PC-3 (cell line): ENCODE measurements around the gene TLN1. TPM values are rescaled to one million over a fixed set of nuclear protein-coding genes. Genes with fewer than 3 reads are reported as not detected.

Experiments
- ATAC-seq: fragments of 200-7000 bp; cut with Tn5 transposase; 2 replicates; pipeline ENCODE4 v1.9.1; 2020; ENCODE audit warnings: mild to moderate bottlenecking, moderate library complexity
- Bru-seq: library from RNA; stranded (reverse); fragments of 400-500 nt; gene quantifications from one replicate; lab custom pipeline; 2021; lab: Mats Ljungman, UMichigan
- BruChase-seq, 2 experiments: library from RNA; stranded (reverse); fragments of 400-500 nt; gene quantifications; one replicate each; lab custom pipeline; 2021; lab: Mats Ljungman, UMichigan
- BruUV-seq: library from RNA; stranded (reverse); fragments of 400-500 nt; replicated peaks from 2 replicates; lab custom pipeline; 2021; lab: Mats Ljungman, UMichigan
- CTCF ChIA-PET: fragments of 300-600 bp; sonication (Branson Sonifier 250); formaldehyde crosslinking; loops from one replicate; lab custom pipeline; 2022; ENCODE audit warnings: antibody characterized with exemption; lab: Charles Lee
- POLR2A ChIA-PET: fragments of 300-600 bp; sonication (Branson Sonifier 250); formaldehyde crosslinking; loops from one replicate; lab custom pipeline; 2022; ENCODE audit warnings: antibody characterized with exemption; ENCODE audit not compliant: unreplicated experiment; lab: Charles Lee
- DNase-seq: peaks from one replicate; pipeline ENCODE4 v3.0.0-alpha.2; 2015
- H2AFZ ChIP-seq: fragments of 300-600 bp; sonication (generic); 2 replicates; pipeline ENCODE4 v1.6.0; 2016; ENCODE audit warnings: antibody characterized with exemption, low read length
- H3F3A ChIP-seq: fragments of 300-600 bp; sonication (generic); one replicate; pipeline ENCODE4 v1.6.0; 2017; ENCODE audit warnings: antibody characterized with exemption, low read length, control low read depth, mild to moderate bottlenecking; ENCODE audit not compliant: unreplicated experiment
- H3K27ac ChIP-seq: fragments of 300-600 bp; sonication (generic); 2 replicates; pipeline ENCODE4 v1.5.1; 2016; ENCODE audit warnings: mild to moderate bottlenecking, low read length
- H3K27me3 ChIP-seq: fragments of 300-600 bp; sonication (generic); 2 replicates; pipeline ENCODE4 v1.6.1; 2016; ENCODE audit warnings: low read length, mixed read lengths
- H3K36me3 ChIP-seq: fragments of 300-600 bp; sonication (generic); 2 replicates; pipeline ENCODE4 v1.6.1; 2016; ENCODE audit warnings: low read depth, mixed run types, low read length, mixed read lengths
- H3K4me1 ChIP-seq: fragments of 300-600 bp; sonication (generic); 2 replicates; pipeline ENCODE4 v1.5.1; 2016; ENCODE audit warnings: low read length; ENCODE audit not compliant: insufficient read depth
- H3K4me2 ChIP-seq: fragments of 300-600 bp; sonication (generic); 2 replicates; pipeline ENCODE4 v1.6.0; 2016; ENCODE audit warnings: low read length
- H3K4me3 ChIP-seq: fragments of 300-600 bp; sonication (generic); 2 replicates; pipeline ENCODE4 v1.5.1; 2016; ENCODE audit warnings: mild to moderate bottlenecking, low read length, mixed read lengths
- H3K79me2 ChIP-seq: fragments of 300-600 bp; sonication (generic); 2 replicates; pipeline ENCODE4 v1.6.1; 2017; ENCODE audit warnings: low read length, mixed read lengths
- H3K9ac ChIP-seq: fragments of 300-600 bp; sonication (generic); 2 replicates; pipeline ENCODE4 v1.6.0; 2016; ENCODE audit warnings: mild to moderate bottlenecking, low read length
- H3K9me2 ChIP-seq: fragments of 300-600 bp; sonication (generic); replicated peaks from 2 replicates; pipeline ENCODE4 v1.6.1; 2016; ENCODE audit warnings: mixed run types, low read length, mixed read lengths
- H3K9me3 ChIP-seq: fragments of 300-600 bp; sonication (generic); 2 replicates; pipeline ENCODE4 v1.6.1; 2016; ENCODE audit warnings: low read length, mixed read lengths
- H4K20me1 ChIP-seq: fragments of 300-600 bp; sonication (generic); 2 replicates; pipeline ENCODE4 v1.6.1; 2016; ENCODE audit warnings: low read length, mixed read lengths
- EZH2 ChIP-seq: fragments of 300-600 bp; sonication (generic); IDR thresholded peaks from one replicate; pipeline ENCODE4 v1.6.1; 2017; ENCODE audit warnings: antibody characterized with exemption, mild to moderate bottlenecking, low read length; ENCODE audit not compliant: unreplicated experiment
- EZH2phosphoT487 ChIP-seq: fragments of 300-600 bp; sonication (generic); IDR thresholded peaks from 2 replicates; pipeline ENCODE4 v1.6.1; 2018; ENCODE audit warnings: mild to moderate bottlenecking, antibody characterized with exemption, low read length, borderline replicate concordance
- intact Hi-C: fragments of 100-400 bp; cut with micrococcal nuclease; formaldehyde crosslinking; loops from 2 replicates; pipeline ENCODE4 v1.9.0; 2023
- long read RNA-seq: library from polyadenylated mRNA; unstranded; transcript quantifications from one replicate; pipeline ENCODE4 v2.0.0, GENCODE V29; 2021; ENCODE audit not compliant: unreplicated experiment
- total RNA-seq: library from RNA; depleted of rRNA; stranded (reverse); fragments of >200 nt; gene quantifications from 2 replicates; pipeline ENCODE4 v1.2.3, GENCODE V29; 2014; rRNA removed
- TF ChIP-seq, protein P1 (sequence below): fragments of 300-600 bp; sonication (generic); conservative IDR thresholded peaks from 2 replicates; pipeline ENCODE4 v1.5.1; 2017; ENCODE audit warnings: antibody characterized with exemption, low read depth, mild to moderate bottlenecking, low read length

Gene TLN1
- 118 and 153 TPM in 2 replicates for total RNA-seq
- Bru-seq, nascent RNA, result percentile 78 among the genes with signal in this experiment
- BruChase-seq, experiment 1, labeled RNA remaining after a 6-hour chase, result percentile 90 among the genes with signal in this experiment
- percentile 83 among the genes with signal in this experiment for BruChase-seq, experiment 2, labeled RNA remaining after a 2-hour chase
- long read RNA-seq, partial matches to known transcripts, result 137 of 151 reads
- long read RNA-seq, other reads (novel, unspliced or antisense), result 13 of 151 reads

- Histone ChIP-seq H3K79me2 (peaks cover 58% of the 10 kb centered on the region), H3K9me2 (no peaks in the 10 kb centered on the region), H4K20me1 (no peaks in the 10 kb centered on the region), H3K4me3 (peak within 1 kb of the TSS; percentile 90), H3K9me3 (no peaks in the 10 kb centered on the region), H3F3A (no peaks in the 10 kb centered on the region), H3K9ac (peak within 1 kb of the TSS; percentile 94), H3K27ac (peak within 1 kb of the TSS; percentile 84), H3K27me3 (no peaks in the 10 kb centered on the region), H3K4me2 (peak within 1 kb of the TSS; percentile 90), H2AFZ (peak within 1 kb of the TSS; percentile 81), H3K4me1 (peaks cover 53% of the 10 kb centered on the region), H3K36me3 (peaks cover 18% of the 10 kb centered on the region)
- ATAC-seq, result peak; percentile 74
- BruUV-seq, result no TSS peak
- peak; percentile 96 for DNase-seq
- intact Hi-C loops, result loop anchor here (1.0 kb wide), 1 partner anchor 128 kb away; no protein-coding TSS in a partner anchor
- POLR2A ChIA-PET, result interaction anchor here (0.6 to 1.8 kb wide), 3 partner anchors 18 to 617 kb away, joined by 4 to 6 read pairs (median 5); no protein-coding TSS in a partner anchor
- CTCF ChIA-PET, result interaction anchor here (1.1 to 1.3 kb wide), 2 partner anchors 36 to 71 kb away, joined by 3 to 5 read pairs; no protein-coding TSS in a partner anchor
- TF ChIP-seq EZH2phosphoT487, result no peak
- TF ChIP-seq, protein P1, sequence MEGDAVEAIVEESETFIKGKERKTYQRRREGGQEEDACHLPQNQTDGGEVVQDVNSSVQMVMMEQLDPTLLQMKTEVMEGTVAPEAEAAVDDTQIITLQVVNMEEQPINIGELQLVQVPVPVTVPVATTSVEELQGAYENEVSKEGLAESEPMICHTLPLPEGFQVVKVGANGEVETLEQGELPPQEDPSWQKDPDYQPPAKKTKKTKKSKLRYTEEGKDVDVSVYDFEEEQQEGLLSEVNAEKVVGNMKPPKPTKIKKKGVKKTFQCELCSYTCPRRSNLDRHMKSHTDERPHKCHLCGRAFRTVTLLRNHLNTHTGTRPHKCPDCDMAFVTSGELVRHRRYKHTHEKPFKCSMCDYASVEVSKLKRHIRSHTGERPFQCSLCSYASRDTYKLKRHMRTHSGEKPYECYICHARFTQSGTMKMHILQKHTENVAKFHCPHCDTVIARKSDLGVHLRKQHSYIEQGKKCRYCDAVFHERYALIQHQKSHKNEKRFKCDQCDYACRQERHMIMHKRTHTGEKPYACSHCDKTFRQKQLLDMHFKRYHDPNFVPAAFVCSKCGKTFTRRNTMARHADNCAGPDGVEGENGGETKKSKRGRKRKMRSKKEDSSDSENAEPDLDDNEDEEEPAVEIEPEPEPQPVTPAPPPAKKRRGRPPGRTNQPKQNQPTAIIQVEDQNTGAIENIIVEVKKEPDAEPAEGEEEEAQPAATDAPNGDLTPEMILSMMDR, result peak; percentile 21; the same call in 1 of the 2 replicates
Measured at GRCh38 chr9:35732185-35732799, at the start of gene TLN1, which contains the start of gene CREB3. Gene TLN1, minus strand, starts transcription at chr9:35732195. Its CDS starts 6,501 bp downstream, at chr9:35725694. Gene CREB3, plus strand, starts transcription at chr9:35732666. Its CDS starts 107 bp downstream, at chr9:35732773.

GRCh38 chr9:35781066-35781465 lies 49.1 kb upstream of the TLN1 start:
- no TSS peak for BruUV-seq
- intact Hi-C loops, result no loop called here
- Histone ChIP-seq H3K9me3 (no peaks in the 10 kb centered on the region), H3K4me1 (0 out of 2 replicates have a peak, but pooled peaks cover under 1% of the 10 kb centered on the region), H2AFZ (no peak overlapping the region), H3K4me3 (no peak overlapping the region), H4K20me1 (no peaks in the 10 kb centered on the region), H3F3A (no peaks in the 10 kb centered on the region), H3K79me2 (no peaks in the 10 kb centered on the region), H3K9ac (no peak overlapping the region), H3K9me2 (no peaks in the 10 kb centered on the region), H3K27me3 (no peaks in the 10 kb centered on the region), H3K36me3 (no peaks in the 10 kb centered on the region), H3K4me2 (no peak overlapping the region), H3K27ac (no peak overlapping the region)
- no peak for DNase-seq
- ATAC-seq, result no peak
- ChIA-PET POLR2A (no interaction called here), CTCF (no interaction called here)
- TF ChIP-seq EZH2phosphoT487, result no peak
- no peak for TF ChIP-seq EZH2
- TF ChIP-seq, protein P1, result no peak
